Prostate gland (tissue), 2 donors: ENCODE data around the gene IKZF2. TPM values are rescaled to one million over a fixed set of nuclear protein-coding genes. Genes with fewer than 3 reads are reported as not detected.
A peak's percentile ranks its signal among the peaks of the same experiment; 100 is the strongest.

Source experiments
- DNase-seq: peaks from one replicate; pipeline ENCODE4 v3.0.0-alpha.2; 2019; ENCODE audit warnings: low spot score
- H3K27ac ChIP-seq, 2 donors: fragments of 200-600 bp; sonication (generic); 2 replicates each; pipeline ENCODE4 v1.5.1; 2017 to 2019
- H3K27me3 ChIP-seq: fragments of 200-600 bp; sonication (generic); replicated peaks from 2 replicates; pipeline ENCODE4 v1.5.1; 2019; ENCODE audit not compliant: insufficient read depth
- H3K36me3 ChIP-seq, 2 donors: fragments of 200-600 bp; sonication (generic); 1 replicate in 1 of 2; 2 replicates in 1 of 2; pipeline versions ENCODE4 v1.5.1 to v1.8.1; 2017 to 2019
- H3K4me1 ChIP-seq: fragments of 200-600 bp; sonication (generic); replicated peaks from 2 replicates; pipeline ENCODE4 v1.5.1; 2019
- H3K4me3 ChIP-seq, 2 donors: fragments of 200-600 bp; sonication (generic); 2 replicates each; pipeline ENCODE4 v1.5.1; 2017 to 2019
- H3K9me3 ChIP-seq: fragments of 200-600 bp; sonication (generic); 2 replicates; pipeline ENCODE4 v1.5.1; 2017
- POLR2A ChIP-seq: fragments of 450-650 bp; IDR thresholded peaks from one replicate; pipeline ENCODE4 v1.6.1; 2016; ENCODE audit warnings: antibody characterized with exemption, mild to moderate bottlenecking
- POLR2AphosphoS5 ChIP-seq: sonication (generic); formaldehyde crosslinking; IDR thresholded peaks from one replicate; pipeline ENCODE4 v1.6.1; 2017; ENCODE audit warnings: antibody characterized with exemption
- WGBS: methylation state at CpG from one replicate; pipeline ENCODE4 v1.1.5; 2018; 5-methylcytosine and 5-hydroxymethylcytosine counted together
- intact Hi-C: fragments of 100-400 bp; cut with DNase I; formaldehyde crosslinking; loops from one replicate; pipeline ENCODE4 v1.14.2; 2022
- total RNA-seq, 2 donors: library from RNA; depleted of rRNA; stranded (reverse); fragments of >200 nt; gene quantifications; one replicate each; pipeline ENCODE4 v1.1.0, GENCODE V29; 2016
- TF ChIP-seq, protein P1 (sequence below), 4 experiments: fragments of 200-600 bp in 2 of 4; fragments of 450-650 bp in 2 of 4; sonication (generic) in 2 of 4; IDR thresholded peaks; 1 replicate in 3 of 4; 2 replicates in 1 of 4; pipeline ENCODE4 v1.5.1; 2016 to 2019; ENCODE audit warnings: antibody characterized with exemption in 4 of 4, mild to moderate bottlenecking in 2 of 4, moderate library complexity in 2 of 4

IKZF2 gene
- 10 to 100 TPM; 24.4 to 27.8 TPM for total RNA-seq

DNA sequence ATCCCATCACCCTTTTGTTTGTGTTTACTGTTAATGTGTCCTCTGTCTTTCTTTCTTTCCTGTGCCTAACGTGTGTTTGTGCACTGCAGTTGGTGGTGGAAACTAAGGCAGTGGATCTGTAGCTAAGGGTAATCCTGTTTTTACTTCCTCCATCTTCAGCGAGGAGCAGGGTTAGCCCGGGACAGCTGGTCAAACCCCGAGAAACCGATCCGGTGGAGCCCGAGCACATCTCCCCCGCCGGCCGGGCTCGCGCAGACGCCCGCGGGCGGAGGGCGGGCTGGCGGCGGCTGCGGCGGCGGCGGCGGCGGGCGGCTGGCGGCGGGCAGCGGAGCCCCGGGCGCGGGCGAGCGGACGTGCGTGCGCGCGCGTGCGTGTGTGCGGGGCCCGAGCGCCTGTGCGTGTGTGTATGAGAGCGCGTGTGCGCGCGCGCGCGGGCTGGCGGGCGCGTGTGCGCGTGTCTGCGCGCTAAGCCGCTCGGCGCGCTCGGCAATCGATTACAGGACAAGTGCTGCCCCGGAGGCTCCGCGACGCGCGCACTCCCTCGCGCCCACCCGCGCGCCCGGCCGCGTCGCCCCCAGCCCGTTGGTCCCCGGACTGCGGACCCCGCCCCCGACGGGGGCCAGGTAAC, at the start of gene IKZF2:
Gene IKZF2 (minus strand): TSS at position 176 of the 628 bp plus-strand sequence. CDS start 2,983 bp downstream, outside the sequence.
- Histone ChIP-seq H3K36me3 (no peaks in the 10 kb centered on the region), H3K4me1 (peaks cover 4% of the 10 kb centered on the region), H3K9me3 (no peaks in the 10 kb centered on the region), H3K27ac (peak within 1 kb of the TSS; percentile 96), H3K4me3 (peak within 1 kb of the TSS; percentile 80 to 85), H3K27me3 (no peaks in the 10 kb centered on the region)
- DNase-seq, result peak; percentile 81
- TF ChIP-seq, protein P1, sequence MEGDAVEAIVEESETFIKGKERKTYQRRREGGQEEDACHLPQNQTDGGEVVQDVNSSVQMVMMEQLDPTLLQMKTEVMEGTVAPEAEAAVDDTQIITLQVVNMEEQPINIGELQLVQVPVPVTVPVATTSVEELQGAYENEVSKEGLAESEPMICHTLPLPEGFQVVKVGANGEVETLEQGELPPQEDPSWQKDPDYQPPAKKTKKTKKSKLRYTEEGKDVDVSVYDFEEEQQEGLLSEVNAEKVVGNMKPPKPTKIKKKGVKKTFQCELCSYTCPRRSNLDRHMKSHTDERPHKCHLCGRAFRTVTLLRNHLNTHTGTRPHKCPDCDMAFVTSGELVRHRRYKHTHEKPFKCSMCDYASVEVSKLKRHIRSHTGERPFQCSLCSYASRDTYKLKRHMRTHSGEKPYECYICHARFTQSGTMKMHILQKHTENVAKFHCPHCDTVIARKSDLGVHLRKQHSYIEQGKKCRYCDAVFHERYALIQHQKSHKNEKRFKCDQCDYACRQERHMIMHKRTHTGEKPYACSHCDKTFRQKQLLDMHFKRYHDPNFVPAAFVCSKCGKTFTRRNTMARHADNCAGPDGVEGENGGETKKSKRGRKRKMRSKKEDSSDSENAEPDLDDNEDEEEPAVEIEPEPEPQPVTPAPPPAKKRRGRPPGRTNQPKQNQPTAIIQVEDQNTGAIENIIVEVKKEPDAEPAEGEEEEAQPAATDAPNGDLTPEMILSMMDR (IDR thresholded peaks at IDR 0.05), result no peak
- peak; percentile 29 for TF ChIP-seq POLR2AphosphoS5
- peak; percentile 33 for TF ChIP-seq POLR2A
- intact Hi-C loops, result loop anchor here (2.0 to 5.0 kb wide), 2 partner anchors 375 to 464 kb away; no protein-coding TSS in a partner anchor
- 0% methylated on average over 17 of the region's 87 CpGs for WGBS

DNA sequence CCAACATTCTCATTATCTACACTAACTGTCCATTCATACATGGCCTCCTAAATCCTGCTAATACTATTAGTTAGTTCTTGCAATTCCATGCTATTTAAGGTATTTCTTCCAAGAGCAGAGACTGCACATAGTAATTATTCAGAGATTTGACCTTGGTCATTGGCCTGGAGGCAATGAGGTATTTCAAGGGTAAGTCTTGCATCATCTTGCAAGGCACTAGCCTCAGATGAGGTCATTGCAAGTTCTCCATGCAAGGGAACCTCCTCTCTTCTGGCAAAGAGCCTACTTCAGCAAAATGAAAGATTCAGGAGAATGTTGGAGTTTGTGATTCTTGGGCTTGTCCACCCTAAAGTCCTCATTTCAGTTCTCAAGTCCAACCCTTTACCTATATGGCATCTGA, 48.5 kb upstream of the IKZF2 start:
- Histone ChIP-seq H3K36me3 (no peaks in the 10 kb centered on the region), H3K27ac (no peak overlapping the region), H3K27me3 (no peaks in the 10 kb centered on the region), H3K4me1 (no peaks in the 10 kb centered on the region), H3K9me3 (no peaks in the 10 kb centered on the region), H3K4me3 (no peak overlapping the region)
- DNase-seq, result no peak
- TF ChIP-seq POLR2AphosphoS5, result no peak
- intact Hi-C loops, result no loop called here

DNA sequence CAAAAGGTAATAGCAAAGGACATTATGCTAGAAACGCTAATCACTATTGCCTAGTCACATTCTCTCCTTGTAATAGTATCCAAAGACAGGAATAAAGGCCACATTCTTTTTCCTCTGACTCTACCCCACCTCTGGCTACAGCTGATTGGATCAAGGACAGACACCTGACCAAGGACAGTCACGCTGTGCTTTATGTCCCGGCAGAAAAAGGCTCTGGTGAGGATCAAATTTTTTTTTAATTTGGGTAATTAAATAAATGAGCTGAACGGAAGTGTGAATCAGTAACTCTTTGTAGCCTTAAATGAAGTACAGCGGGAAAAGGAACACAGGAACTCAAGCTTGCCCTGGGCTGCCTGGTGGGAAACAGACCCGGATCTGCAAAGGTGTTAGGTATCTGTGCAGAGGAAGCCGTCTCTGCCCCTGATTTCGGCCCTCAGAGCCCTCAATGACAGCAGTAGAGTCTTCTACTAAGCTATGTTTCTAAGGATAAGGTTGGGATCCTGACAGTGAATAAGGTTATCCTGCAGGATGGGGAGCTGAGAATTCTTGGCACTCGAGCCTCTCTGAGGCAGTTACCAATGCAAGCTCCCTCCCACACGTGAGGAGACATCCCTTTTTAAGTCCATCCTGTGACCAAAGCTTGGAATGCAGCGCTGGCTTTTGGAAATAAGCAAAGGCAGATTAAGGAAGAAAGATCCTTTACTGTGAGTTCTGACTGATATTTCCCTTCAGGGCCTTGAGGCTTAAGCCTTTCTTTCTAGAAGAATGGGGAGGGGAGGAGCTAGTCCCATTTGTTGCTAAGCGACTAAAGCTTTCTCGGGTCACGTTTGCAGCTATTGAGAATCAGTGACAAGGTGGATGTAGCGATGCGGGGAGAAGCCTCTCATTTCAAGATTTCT, 37.8 kb upstream of the IKZF2 start:
- 49% methylated on average over 16 of the region's 16 CpGs for WGBS
- TF ChIP-seq, protein P1 (IDR thresholded peaks at IDR 0.05), result no peak
- TF ChIP-seq POLR2A, result no peak
- no peak for TF ChIP-seq POLR2AphosphoS5
- Histone ChIP-seq H3K9me3 (no peaks in the 10 kb centered on the region), H3K27ac (no peak overlapping the region), H3K27me3 (no peaks in the 10 kb centered on the region), H3K36me3 (no peaks in the 10 kb centered on the region), H3K4me1 (no peaks in the 10 kb centered on the region), H3K4me3 (no peak overlapping the region)
- intact Hi-C loops, result no loop called here
- DNase-seq, result no peak

DNA sequence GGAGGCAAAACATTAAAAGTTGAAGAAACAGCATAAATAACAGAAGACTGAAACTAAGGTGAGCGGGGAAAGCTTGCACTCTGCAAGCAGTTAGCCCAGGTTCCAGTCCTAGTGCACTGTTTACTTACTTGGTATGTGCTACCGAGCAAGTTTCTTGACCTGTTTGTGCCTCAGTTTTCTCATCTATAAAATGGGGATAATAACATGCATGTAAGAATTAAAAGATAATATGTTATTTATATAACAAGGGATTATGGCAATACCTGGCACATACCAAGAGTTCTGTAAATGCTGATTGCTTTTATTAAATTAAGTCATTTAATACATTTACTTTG, 37.1 kb upstream of the IKZF2 start:
- intact Hi-C loops, result no loop called here

More for the DNA sequence above, 37.1 kb upstream of the IKZF2 start:
- Histone ChIP-seq H3K9me3 (no peaks in the 10 kb centered on the region), H3K4me3 (no peak overlapping the region), H3K4me1 (no peaks in the 10 kb centered on the region), H3K36me3 (no peaks in the 10 kb centered on the region), H3K27ac (no peak overlapping the region), H3K27me3 (no peaks in the 10 kb centered on the region)
- no peak for DNase-seq
- WGBS, result 84% methylated on average over 2 of the region's 2 CpGs
- TF ChIP-seq POLR2A (no peak), POLR2AphosphoS5 (no peak)
- TF ChIP-seq, protein P1 (IDR thresholded peaks at IDR 0.05), result no peak
